Mesothelial cell of epicardium (in vitro differentiated cells): ENCODE results near the gene AHNAK. TPM values are rescaled to one million over a fixed set of nuclear protein-coding genes. Genes with fewer than 3 reads are reported as not detected.
"Not testable (repeated sequence)": the region's sequence is repeated elsewhere in the genome, so short reads cannot be mapped to it uniquely, and the experiment has no call there.

Source experiments
- DNase-seq, 2 experiments: peaks; one replicate each; pipeline ENCODE4 v3.0.0; 2021; ENCODE audit warnings: low spot score in 2 of 2; ENCODE audit not compliant: unreplicated experiment in 2 of 2
- H3K27ac Mint-ChIP-seq: 2 replicates; pipeline ENCODE4 v1.8.0; 2021; ENCODE audit warnings: mixed read lengths
- H3K27me3 Mint-ChIP-seq: 2 replicates; pipeline ENCODE4 v1.8.0; 2021; ENCODE audit warnings: low read depth, mixed read lengths
- H3K36me3 Mint-ChIP-seq: 2 replicates; pipeline ENCODE4 v1.8.0; 2021; ENCODE audit warnings: mixed read lengths
- H3K4me1 Mint-ChIP-seq: 2 replicates; pipeline ENCODE4 v1.8.0; 2021; ENCODE audit warnings: mixed read lengths
- H3K4me3 Mint-ChIP-seq: 2 replicates; pipeline ENCODE4 v1.8.0; 2021; ENCODE audit warnings: mild to moderate bottlenecking, moderate library complexity, mixed read lengths
- H3K9me3 Mint-ChIP-seq: 2 replicates; pipeline ENCODE4 v1.8.0; 2021; ENCODE audit warnings: mixed read lengths
- CTCF ChIP-seq: fragments of 200-600 bp; sonication (generic); IDR thresholded peaks from one replicate; pipeline ENCODE4 v1.5.0; 2021; ENCODE audit warnings: antibody characterized with exemption; ENCODE audit not compliant: unreplicated experiment
- total RNA-seq: library from RNA; stranded (reverse); gene quantifications from 3 replicates; pipeline ENCODE4 v1.2.1, GENCODE V29; 2021

AHNAK gene
- total RNA-seq, 1 donor from 2014 or later, result 481 TPM

DNA sequence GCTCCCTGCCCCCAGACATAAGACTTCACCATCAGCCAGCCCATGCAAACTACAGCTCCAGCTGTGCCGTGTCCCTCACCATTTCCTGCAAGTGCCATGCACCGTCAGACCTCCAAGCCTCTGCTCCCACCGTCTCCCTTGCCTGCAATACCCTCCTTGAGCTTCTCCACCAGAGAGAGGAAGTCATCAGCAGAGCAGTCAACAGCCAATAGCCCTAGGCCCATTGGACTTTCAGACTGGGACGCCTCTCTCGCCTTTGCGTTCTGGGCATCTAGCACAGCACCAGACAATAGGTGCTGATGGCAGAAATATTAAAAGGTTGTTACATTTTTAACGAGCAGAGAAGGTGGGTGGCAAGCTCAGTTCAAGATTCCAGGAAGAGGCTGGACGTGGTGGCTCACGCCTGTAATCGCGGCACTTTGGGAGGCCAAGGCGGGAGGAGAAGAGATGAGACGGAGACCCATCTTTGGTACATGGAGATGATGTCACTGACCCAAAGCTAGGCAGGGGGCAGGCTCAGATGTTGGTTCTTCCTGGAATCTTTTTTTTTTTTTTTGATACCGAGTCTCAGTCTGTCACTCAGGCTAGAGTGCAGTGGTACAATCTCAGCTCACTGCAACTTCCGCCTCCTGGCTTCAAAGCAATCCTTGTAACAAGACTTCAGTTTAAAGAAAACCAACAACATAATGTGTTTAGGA is 95.9 kb downstream of the AHNAK start:
- no peak for TF ChIP-seq CTCF
- Mint-ChIP-seq H3K9me3 (no peaks in the 10 kb centered on the region), H3K36me3 (no peaks in the 10 kb centered on the region), H3K27ac (peak overlapping the region; percentile 43), H3K4me1 (peaks cover 9% of the 10 kb centered on the region), H3K4me3 (no peak overlapping the region), H3K27me3 (no peaks in the 10 kb centered on the region)
- no peak for DNase-seq

DNA sequence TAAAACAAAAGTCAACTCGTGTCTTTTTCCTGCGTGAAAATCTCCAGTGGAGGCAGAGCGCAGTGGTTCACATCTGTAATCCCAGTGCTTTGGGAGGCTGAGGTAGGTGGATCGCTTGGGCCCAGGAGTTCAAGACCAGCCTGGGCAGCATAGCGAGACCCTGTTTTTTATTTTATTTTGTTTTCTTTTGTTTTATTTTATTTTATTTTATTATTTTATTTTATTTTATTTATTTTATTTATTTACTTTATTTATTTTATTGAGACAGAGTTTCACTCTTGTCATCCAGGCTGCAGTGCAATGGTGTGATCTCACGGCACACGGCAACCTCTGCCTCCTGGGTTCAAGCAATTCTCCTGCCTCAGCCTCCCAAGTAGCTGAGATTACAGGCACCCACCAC is 96.7 kb downstream of the AHNAK start:
- not testable (repeated sequence) for H3K27ac Mint-ChIP-seq, H3K36me3 Mint-ChIP-seq, H3K9me3 Mint-ChIP-seq, H3K27me3 Mint-ChIP-seq, H3K4me3 Mint-ChIP-seq, DNase-seq
- H3K4me1 Mint-ChIP-seq, result peaks cover 15% of the 10 kb centered on the region

DNA sequence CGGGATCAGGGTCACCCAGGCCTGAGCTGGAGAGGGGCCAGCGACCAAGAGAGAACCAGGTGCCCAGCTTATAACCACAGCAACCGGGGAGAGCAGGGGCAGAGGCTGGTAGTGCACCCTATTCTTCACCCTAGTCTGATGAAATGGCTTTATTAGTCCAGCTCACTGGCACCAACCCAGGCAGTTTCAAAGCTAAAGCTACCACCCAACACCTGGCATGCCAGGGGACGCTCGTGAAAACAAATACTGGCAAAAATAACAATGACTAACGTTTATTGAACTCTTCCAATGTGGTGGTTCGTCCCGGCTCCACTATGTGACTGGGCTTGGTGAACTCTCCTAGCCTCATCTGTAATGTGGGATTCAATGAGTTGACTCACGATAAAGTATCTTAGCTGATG is 97.2 kb downstream of the AHNAK start:
- no peaks in the 10 kb centered on the region for H3K27me3 Mint-ChIP-seq
- H3K4me1 Mint-ChIP-seq, result peaks cover 19% of the 10 kb centered on the region
- H3K9me3 Mint-ChIP-seq, result no peaks in the 10 kb centered on the region
- no peaks in the 10 kb centered on the region for H3K36me3 Mint-ChIP-seq
- no peak for DNase-seq
- H3K27ac Mint-ChIP-seq, result no peak overlapping the region
- no peak for TF ChIP-seq CTCF
- no peak overlapping the region for H3K4me3 Mint-ChIP-seq

GRCh38 chr11:62446091-62446490 is 100.5 kb downstream of the AHNAK start:
- no peak for DNase-seq
- Mint-ChIP-seq H3K9me3 (no peaks in the 10 kb centered on the region), H3K4me1 (peaks cover 22% of the 10 kb centered on the region), H3K4me3 (no peak overlapping the region), H3K36me3 (no peaks in the 10 kb centered on the region), H3K27me3 (no peaks in the 10 kb centered on the region), H3K27ac (no peak overlapping the region)
- no peak for TF ChIP-seq CTCF

- no peak overlapping the region for H3K4me3 Mint-ChIP-seq
- no peaks in the 10 kb centered on the region for H3K27me3 Mint-ChIP-seq
- peak overlapping the region; percentile 44 for H3K27ac Mint-ChIP-seq
- H3K36me3 Mint-ChIP-seq, result no peaks in the 10 kb centered on the region
- DNase-seq, result no peak
- no peak for TF ChIP-seq CTCF
- H3K9me3 Mint-ChIP-seq, result no peaks in the 10 kb centered on the region
- peaks cover 23% of the 10 kb centered on the region for H3K4me1 Mint-ChIP-seq
Observed at GRCh38 chr11:62445314-62445740, 101.3 kb downstream of the AHNAK start.

DNA sequence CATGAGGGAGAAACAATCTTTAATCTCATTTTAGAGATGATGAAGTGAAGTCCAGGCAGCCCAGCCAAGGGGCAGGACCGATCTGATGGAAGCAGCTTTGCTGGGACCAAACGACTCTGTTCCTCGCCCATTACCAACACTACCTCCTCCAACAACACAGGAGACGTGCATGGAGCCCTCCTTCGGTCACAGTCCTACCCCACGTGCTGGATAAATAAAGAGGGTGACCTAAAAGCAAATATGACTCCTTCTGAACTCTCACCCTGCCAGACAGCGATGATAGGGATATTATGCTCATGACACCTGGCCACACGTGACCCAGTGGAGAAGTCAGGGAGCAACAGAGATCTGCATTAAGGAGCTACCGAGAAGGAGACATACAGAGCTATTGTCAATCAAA is 101.8 kb downstream of the AHNAK start:
- Mint-ChIP-seq H3K27me3 (no peaks in the 10 kb centered on the region), H3K9me3 (no peaks in the 10 kb centered on the region), H3K27ac (peak overlapping the region; percentile 44), H3K4me3 (no peak overlapping the region), H3K4me1 (peaks cover 28% of the 10 kb centered on the region), H3K36me3 (no peaks in the 10 kb centered on the region)
- DNase-seq, result no peak
- no peak for TF ChIP-seq CTCF
